HG03571 (cell line): ENCODE data around the gene SLC6A17.

ENCODE experiments used
- ATAC-seq: cut with Tn5 transposase; IDR thresholded peaks from one replicate; pipeline ENCODE4 v1.9.1; 2021; ENCODE audit not compliant: unreplicated experiment

Gene SLC6A17

DNA sequence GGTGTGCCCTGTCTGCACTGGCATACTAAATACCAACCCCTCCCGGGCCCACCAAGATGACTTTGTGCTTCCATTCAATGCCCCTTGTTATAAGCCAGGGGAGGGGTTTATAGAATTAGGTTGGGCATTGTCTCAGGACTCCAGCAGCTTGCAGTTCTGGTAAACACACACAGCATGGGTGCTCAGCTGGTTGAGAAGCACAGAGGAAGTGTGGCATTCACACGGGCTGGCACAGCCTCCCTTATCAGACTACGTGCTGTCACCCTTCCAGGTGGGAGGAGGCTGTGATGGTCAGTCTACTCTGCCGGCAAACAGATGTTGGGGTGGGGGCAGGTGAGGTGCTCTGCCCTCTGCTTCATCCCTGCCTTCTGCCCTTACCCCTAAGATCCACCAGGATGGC, 15.0 kb upstream of the SLC6A17 start:
- ATAC-seq: no peak

- no peak for ATAC-seq
Measured at GRCh38 chr1:110135666-110136065, 14.6 kb upstream of the SLC6A17 start.

- ATAC-seq: no peak
Measured at GRCh38 chr1:110136911-110137310, 13.4 kb upstream of the SLC6A17 start.

- no peak for ATAC-seq
Measured at GRCh38 chr1:110138956-110139355, 11.3 kb upstream of the SLC6A17 start.

DNA sequence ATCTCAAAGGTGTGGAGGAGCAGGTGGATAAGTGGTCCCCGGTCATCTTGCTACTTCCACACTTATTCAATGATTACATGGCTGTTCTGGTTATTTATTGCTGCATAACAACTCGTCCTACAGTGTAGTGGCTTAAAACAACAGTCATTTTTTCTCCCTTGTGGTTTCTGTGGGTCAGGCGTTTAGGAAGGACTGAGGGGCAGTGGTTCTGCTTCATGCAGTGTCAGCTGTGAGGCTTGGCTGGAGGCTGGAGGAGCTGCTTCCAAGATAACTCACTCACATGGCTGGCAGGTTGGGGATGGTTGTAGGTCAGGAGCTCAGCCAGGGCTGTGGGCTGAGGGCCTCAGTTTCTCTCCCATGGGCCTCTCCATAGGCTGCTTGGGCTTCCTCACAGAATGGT, 5.9 kb upstream of the SLC6A17 start:
- no peak for ATAC-seq

DNA sequence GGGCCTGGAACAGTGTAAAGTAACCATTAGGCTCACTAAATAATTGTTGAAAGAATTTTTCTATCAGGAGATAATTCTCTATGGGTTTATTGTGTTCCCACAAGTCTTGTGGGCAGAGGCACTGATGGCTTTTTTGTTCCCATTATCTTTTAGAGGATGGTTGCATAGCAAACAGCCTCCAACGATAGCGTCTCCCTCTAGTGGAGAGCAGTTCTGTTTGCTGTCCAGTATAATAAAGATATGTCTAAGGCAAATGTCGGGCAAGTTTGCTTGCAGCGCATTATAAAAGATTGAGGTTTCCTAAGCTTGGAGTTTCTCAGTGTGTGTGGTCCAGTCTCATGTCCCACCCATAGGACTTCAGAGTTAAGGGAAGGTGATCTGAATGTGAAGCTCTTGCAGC, 1.3 kb upstream of the SLC6A17 start:
- no peak for ATAC-seq

- ATAC-seq: no peak
Measured at GRCh38 chr1:110151175-110151669, 928 bp downstream of the SLC6A17 start.

GRCh38 chr1:110152133-110152785, 2.0 kb downstream of the SLC6A17 start:
- ATAC-seq: no peak

DNA sequence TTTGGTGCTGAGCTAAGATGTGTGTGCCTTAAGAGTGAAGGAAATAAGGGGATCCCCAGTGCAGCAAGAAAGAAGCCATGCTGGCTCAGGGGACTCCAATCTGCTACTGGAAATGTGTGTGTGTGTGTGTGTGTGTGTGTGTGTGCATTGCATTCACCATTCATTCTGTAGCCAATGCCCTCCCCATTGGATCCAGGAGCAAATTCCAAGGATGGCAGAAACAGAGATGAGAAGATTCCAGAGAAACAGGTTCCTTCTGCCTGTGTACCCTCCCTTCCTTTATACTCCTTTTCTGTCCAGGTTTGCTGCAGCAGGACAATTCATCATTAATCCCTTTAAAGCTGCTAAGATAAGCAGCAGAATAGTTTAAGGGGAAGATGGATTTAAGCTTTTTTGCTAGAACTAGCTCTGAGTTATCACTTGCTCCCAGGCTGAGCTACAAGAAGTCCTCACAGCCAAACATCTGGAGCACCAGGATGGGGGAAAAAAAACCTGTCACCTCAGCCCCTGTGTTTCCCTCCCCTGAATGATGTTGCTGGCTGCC, 3.2 kb downstream of the SLC6A17 start:
- no peak for ATAC-seq

DNA sequence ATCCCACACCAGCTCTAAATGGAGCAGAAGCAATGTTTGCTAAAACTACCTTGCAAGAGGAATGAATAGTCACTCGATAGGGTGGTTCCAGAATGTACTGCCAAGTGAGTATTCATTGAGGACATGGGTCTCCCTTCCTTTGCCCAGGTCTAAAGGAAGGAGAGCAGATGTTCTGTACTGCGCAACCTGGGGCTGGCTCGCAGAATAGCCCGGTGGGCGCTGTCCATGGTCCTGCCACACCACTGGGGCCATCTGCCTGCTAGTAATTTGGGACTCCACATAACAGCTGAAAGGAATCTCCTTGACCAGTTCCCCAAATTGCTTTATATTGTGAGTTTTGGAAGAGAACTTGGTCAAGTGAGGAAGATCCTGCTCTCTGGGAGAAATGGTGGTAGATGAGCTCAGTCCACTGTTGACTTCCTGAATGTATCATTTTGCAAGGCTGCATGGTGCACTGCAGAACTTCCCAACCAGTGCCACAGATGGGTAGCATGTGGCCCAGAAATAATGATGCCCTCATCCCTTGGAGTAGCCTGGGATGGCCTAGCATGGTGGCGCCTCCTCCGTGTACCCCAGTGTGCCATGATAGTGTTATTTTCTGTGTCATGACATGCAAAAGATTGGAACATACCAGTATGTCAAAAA, 5.7 kb downstream of the SLC6A17 start:
- ATAC-seq: no peak

DNA sequence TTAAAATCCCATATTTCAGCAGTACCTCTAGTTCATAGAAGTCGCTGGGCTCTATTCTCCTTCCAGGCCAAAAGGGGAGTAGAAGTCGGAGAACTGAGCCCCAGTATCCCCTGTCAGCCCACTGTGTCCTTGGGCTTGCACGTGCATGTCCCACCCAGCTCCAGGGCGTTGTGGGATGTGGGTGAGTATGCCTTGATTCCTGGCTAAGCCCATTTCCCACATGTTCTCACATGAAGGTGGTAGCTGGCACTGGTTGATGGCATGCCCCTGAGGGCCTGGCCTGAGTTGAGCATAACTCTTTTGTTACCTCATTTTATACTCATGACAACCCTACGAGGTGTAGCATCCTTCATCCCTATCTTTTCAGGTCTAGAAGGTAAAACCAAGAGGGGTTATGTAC, 8.0 kb downstream of the SLC6A17 start:
- no peak for ATAC-seq

GRCh38 chr1:110159168-110159567, 8.9 kb downstream of the SLC6A17 start:
- ATAC-seq: no peak

DNA sequence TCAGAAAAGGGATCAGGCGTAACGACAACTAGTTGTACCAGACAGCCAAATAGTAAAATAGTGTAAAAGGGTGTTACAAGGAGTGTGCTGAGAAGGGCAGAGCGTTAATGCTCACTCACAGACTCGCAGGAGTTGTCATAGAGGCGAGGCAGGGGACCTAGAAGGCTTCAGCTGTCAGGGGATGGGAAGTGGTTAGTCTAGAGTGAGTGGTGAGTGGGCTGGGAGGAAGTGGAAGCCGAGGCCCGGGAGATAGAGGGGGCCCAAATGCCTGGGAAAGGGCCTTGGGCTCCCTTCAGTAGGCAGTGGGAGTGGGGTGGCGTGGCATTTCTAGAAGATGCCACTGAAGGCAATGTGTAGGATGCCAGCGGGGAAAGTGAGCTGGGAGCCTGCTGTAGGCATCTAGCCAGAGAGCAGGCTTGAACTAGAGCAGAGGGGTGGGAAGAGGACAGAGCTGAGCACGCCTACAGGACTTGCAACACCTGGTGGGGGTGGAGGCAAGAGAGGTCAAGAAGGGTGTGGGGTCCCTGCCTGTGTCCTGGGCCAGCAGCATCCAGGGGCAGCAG, 10.3 kb downstream of the SLC6A17 start:
- ATAC-seq: no peak

GRCh38 chr1:110161165-110161564, 10.9 kb downstream of the SLC6A17 start:
- ATAC-seq: no peak

DNA sequence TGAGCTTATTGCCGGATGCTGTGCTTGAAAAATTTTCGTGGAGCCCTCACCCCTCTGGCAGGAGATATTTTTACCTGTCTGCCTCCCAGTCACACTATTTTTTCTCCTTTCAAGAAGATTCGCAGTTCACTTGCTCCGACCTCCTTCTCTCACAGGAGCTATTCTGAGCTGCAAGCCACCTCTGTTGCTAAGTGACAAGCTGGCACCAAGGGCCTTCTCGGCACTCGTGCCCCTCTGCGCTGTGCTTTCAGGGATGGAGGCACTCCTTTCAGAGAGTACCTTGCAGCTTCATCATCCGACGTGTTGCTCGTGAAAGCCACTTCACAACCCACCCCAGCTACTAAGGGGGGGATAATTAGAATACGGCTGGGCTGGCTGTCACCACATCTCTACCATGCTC, 11.6 kb downstream of the SLC6A17 start:
- no peak for ATAC-seq

GRCh38 chr1:110163591-110163990, 13.3 kb downstream of the SLC6A17 start:
- ATAC-seq: no peak

- ATAC-seq: no peak
Measured at GRCh38 chr1:110164725-110165350, 14.5 kb downstream of the SLC6A17 start.

- no peak for ATAC-seq
Measured at GRCh38 chr1:110165761-110166231, 15.5 kb downstream of the SLC6A17 start.

DNA sequence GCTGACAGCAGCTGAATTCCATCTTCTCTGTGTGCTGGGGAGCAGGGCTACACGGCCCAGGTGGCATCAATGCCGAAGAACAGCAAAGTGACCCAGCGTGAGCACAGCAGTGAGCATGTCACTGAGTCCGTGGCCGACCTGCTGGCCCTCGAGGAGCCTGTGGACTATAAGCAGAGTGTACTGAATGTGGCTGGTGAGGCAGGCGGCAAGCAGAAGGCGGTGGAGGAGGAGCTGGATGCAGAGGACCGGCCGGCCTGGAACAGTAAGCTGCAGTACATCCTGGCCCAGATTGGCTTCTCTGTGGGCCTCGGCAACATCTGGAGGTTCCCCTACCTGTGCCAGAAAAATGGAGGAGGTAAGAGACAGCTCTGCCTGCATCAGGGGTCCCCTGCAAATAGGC, 16.6 kb downstream of the SLC6A17 start:
- no peak for ATAC-seq

GRCh38 chr1:110170766-110171733, 20.8 kb downstream of the SLC6A17 start:
- ATAC-seq: no peak
